Osteocyte (in vitro differentiated cells): ENCODE data around the gene KCNJ11. TPM values are rescaled to one million over a fixed set of nuclear protein-coding genes. Genes with fewer than 3 reads are reported as not detected.

ENCODE experiments used
- DNase-seq: peaks from one replicate; pipeline ENCODE4 v3.0.0; 2021; ENCODE audit warnings: mixed read lengths; ENCODE audit not compliant: unreplicated experiment; ENCODE audit errors: extremely low spot score
- H3K27ac Mint-ChIP-seq: one replicate; pipeline ENCODE4 v1.8.0; 2021; ENCODE audit warnings: mild to moderate bottlenecking, mixed read lengths; ENCODE audit not compliant: unreplicated experiment
- H3K27me3 Mint-ChIP-seq: one replicate; pipeline ENCODE4 v1.8.0; 2021; ENCODE audit warnings: mixed read lengths; ENCODE audit not compliant: unreplicated experiment
- H3K36me3 Mint-ChIP-seq: one replicate; pipeline ENCODE4 v1.8.0; 2021; ENCODE audit warnings: mixed read lengths; ENCODE audit not compliant: unreplicated experiment
- H3K4me1 Mint-ChIP-seq: one replicate; pipeline ENCODE4 v1.8.0; 2021; ENCODE audit warnings: mixed read lengths; ENCODE audit not compliant: unreplicated experiment
- H3K4me3 Mint-ChIP-seq: one replicate; pipeline ENCODE4 v1.8.0; 2021; ENCODE audit warnings: mild to moderate bottlenecking, moderate library complexity, mixed read lengths; ENCODE audit not compliant: unreplicated experiment
- H3K9me3 Mint-ChIP-seq: one replicate; pipeline ENCODE4 v1.8.0; 2021; ENCODE audit warnings: mixed read lengths; ENCODE audit not compliant: unreplicated experiment
- CTCF ChIP-seq: fragments of 200-600 bp; sonication (generic); IDR thresholded peaks from 2 replicates; pipeline ENCODE4 v1.5.0; 2021; ENCODE audit warnings: antibody characterized with exemption, mild to moderate bottlenecking, moderate library complexity
- total RNA-seq: library from RNA; stranded (reverse); gene quantifications from 2 replicates; pipeline ENCODE4 v1.2.1, GENCODE V29; 2021

The KCNJ11 gene
- total RNA-seq, 1 donor from 2014 or later = not detected

GRCh38 chr11:17343257-17343656 lies 45.2 kb downstream of the KCNJ11 start:
- H3K4me3 Mint-ChIP-seq = no peak overlapping the region
- peaks cover 3% of the 10 kb centered on the region for H3K36me3 Mint-ChIP-seq
- H3K4me1 Mint-ChIP-seq = peaks cover 10% of the 10 kb centered on the region
- H3K27ac Mint-ChIP-seq = peak overlapping the region; percentile 23
- no peak for DNase-seq
- no peaks in the 10 kb centered on the region for H3K27me3 Mint-ChIP-seq
- no peak for TF ChIP-seq CTCF
- no peaks in the 10 kb centered on the region for H3K9me3 Mint-ChIP-seq

Other genes starting within 250 kb of the KCNJ11 start
- gene PIK3C2A, start 180.7 kb downstream of the KCNJ11 start, total RNA-seq = 63.1 and 73.0 TPM in 2 replicates
- gene NUCB2, start 111.9 kb downstream of the KCNJ11 start, total RNA-seq = 78.8 and 82.7 TPM in 2 replicates
- gene NCR3LG1, start 36.9 kb downstream of the KCNJ11 start, total RNA-seq = 7.5 and 9.0 TPM in 2 replicates
- not detected in 2 replicates for gene ABCC8, start 88.2 kb upstream of the KCNJ11 start, total RNA-seq
- not detected in 2 replicates for gene USH1C, start 155.8 kb upstream of the KCNJ11 start, total RNA-seq
- gene OTOG, start 158.6 kb upstream of the KCNJ11 start, total RNA-seq = not detected in 2 replicates